ENCODE data around the gene PCGF5. TPM values are rescaled to one million over a fixed set of nuclear protein-coding genes. Genes with fewer than 3 reads are reported as not detected.

Gene PCGF5
- total RNA-seq, 4 donors from 2014 or later: 45.4 to 68.1 (median 49.8) TPM

- Histone ChIP-seq H3K27ac (no peak overlapping the region), H3K4me1 (peaks cover 0 to 7% (median 0%) of the 10 kb centered on the region in 4 donors), H3K4me3 (no peak overlapping the region), H3K36me3 (no peaks in the 10 kb centered on the region), H3K27me3 (no peaks in the 10 kb centered on the region), H3K9me3 (no peaks in the 10 kb centered on the region)
- DNase-seq: no peak
- TF ChIP-seq POLR2A (IDR thresholded peaks at IDR 0.05) (no peak), CTCF (IDR thresholded peaks at IDR 0.05) (no peak)
These were observed 31.6 kb upstream of the PCGF5 start for GRCh38 chr10:91188889-91189288.

GRCh38 chr10:91190388-91190870 lies 30.0 kb upstream of the PCGF5 start:
- Histone ChIP-seq H3K4me1 (peaks cover 0 to 3% (median 0%) of the 10 kb centered on the region in 4 donors), H3K36me3 (no peaks in the 10 kb centered on the region), H3K9me3 (no peaks in the 10 kb centered on the region), H3K27ac (no peak overlapping the region), H3K27me3 (no peaks in the 10 kb centered on the region), H3K4me3 (no peak overlapping the region)
- DNase-seq: no peak
- TF ChIP-seq CTCF (IDR thresholded peaks at IDR 0.05) (no peak), POLR2A (IDR thresholded peaks at IDR 0.05) (no peak)

- TF ChIP-seq POLR2A (IDR thresholded peaks at IDR 0.05) (no peak), CTCF (IDR thresholded peaks at IDR 0.05) (no peak)
- no peaks in the 10 kb centered on the region for H3K27me3 ChIP-seq
- DNase-seq: no peak
- no peaks in the 10 kb centered on the region for H3K9me3 ChIP-seq
- no peak overlapping the region for H3K4me3 ChIP-seq
- H3K36me3 ChIP-seq: no peaks in the 10 kb centered on the region
- no peaks in the 10 kb centered on the region for H3K4me1 ChIP-seq
- no peak overlapping the region for H3K27ac ChIP-seq
These were observed 29.4 kb upstream of the PCGF5 start for GRCh38 chr10:91190876-91191583.

GRCh38 chr10:91191584-91191919 lies 28.9 kb upstream of the PCGF5 start:
- no peaks in the 10 kb centered on the region for H3K9me3 ChIP-seq
- TF ChIP-seq CTCF (IDR thresholded peaks at IDR 0.05) (no peak), POLR2A (IDR thresholded peaks at IDR 0.05) (no peak)
- no peak for DNase-seq
- H3K4me3 ChIP-seq: no peak overlapping the region
- H3K4me1 ChIP-seq: no peaks in the 10 kb centered on the region
- H3K36me3 ChIP-seq: no peaks in the 10 kb centered on the region
- no peaks in the 10 kb centered on the region for H3K27me3 ChIP-seq
- no peak overlapping the region for H3K27ac ChIP-seq

- DNase-seq: no peak
These were observed 25.8 kb upstream of the PCGF5 start for GRCh38 chr10:91194497-91195179.

More at GRCh38 chr10:91194497-91195179, 25.8 kb upstream of the PCGF5 start:
- Histone ChIP-seq H3K27me3 (no peaks in the 10 kb centered on the region), H3K36me3 (no peaks in the 10 kb centered on the region), H3K4me1 (peaks cover 0 to 12% (median 7%) of the 10 kb centered on the region in 4 donors), H3K27ac (no peak overlapping the region), H3K9me3 (no peaks in the 10 kb centered on the region), H3K4me3 (no peak overlapping the region)
- TF ChIP-seq CTCF (IDR thresholded peaks at IDR 0.05) (no peak), POLR2A (IDR thresholded peaks at IDR 0.05) (no peak)
